ENCODE data around the gene DUSP15.
A peak's percentile ranks its signal among the peaks of the same experiment; 100 is the strongest.

The DUSP15 gene

GRCh38 chr20:31833931-31834521, 36.3 kb downstream of the DUSP15 start:
- Histone ChIP-seq H3K4me1 (ENCODE audit: insufficient read depth, low read length, poor library complexity, severe bottlenecking) (peaks cover 72% of the 10 kb centered on the region), H3K27me3 (ENCODE audit: insufficient read depth, low read length, poor library complexity, severe bottlenecking) (no peaks in the 10 kb centered on the region), H4K20me1 (ENCODE audit: insufficient read depth, low read length, poor library complexity, severe bottlenecking) (no peaks in the 10 kb centered on the region), H3K79me2 (ENCODE audit: insufficient read depth, low read length) (peaks cover 20% of the 10 kb centered on the region; the same call in 1 of the 2 replicates), H3K4me3 (ENCODE audit: low read length, poor library complexity, severe bottlenecking) (peak overlapping the region; percentile 3), H3K9ac (ENCODE audit: low read depth, low read length, poor library complexity, severe bottlenecking) (peak overlapping the region; percentile 14), H3K9me3 (ENCODE audit: insufficient read depth, low read depth, low read length) (no peaks in the 10 kb centered on the region), H3K4me2 (ENCODE audit: low read depth, low read length, poor library complexity, severe bottlenecking) (peak overlapping the region; percentile 26), H2AFZ (ENCODE audit: low read length) (no peak overlapping the region), H3K9me2 (replicated peaks; ENCODE audit: low read depth, low read length) (no peaks in the 10 kb centered on the region), H3K36me3 (ENCODE audit: insufficient read depth, low read length) (peaks cover 7% of the 10 kb centered on the region; the same call in 1 of the 2 replicates), H3F3A (ENCODE audit: low read depth) (peaks cover 7% of the 10 kb centered on the region)
- TF ChIP-seq EZH2phosphoT487 (IDR thresholded peaks at IDR 0.05; ENCODE audit: borderline replicate concordance): no peak
- TF ChIP-seq, protein P1, sequence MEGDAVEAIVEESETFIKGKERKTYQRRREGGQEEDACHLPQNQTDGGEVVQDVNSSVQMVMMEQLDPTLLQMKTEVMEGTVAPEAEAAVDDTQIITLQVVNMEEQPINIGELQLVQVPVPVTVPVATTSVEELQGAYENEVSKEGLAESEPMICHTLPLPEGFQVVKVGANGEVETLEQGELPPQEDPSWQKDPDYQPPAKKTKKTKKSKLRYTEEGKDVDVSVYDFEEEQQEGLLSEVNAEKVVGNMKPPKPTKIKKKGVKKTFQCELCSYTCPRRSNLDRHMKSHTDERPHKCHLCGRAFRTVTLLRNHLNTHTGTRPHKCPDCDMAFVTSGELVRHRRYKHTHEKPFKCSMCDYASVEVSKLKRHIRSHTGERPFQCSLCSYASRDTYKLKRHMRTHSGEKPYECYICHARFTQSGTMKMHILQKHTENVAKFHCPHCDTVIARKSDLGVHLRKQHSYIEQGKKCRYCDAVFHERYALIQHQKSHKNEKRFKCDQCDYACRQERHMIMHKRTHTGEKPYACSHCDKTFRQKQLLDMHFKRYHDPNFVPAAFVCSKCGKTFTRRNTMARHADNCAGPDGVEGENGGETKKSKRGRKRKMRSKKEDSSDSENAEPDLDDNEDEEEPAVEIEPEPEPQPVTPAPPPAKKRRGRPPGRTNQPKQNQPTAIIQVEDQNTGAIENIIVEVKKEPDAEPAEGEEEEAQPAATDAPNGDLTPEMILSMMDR (conservative IDR thresholded peaks at IDR 0.05; ENCODE audit: low read length): no peak

GRCh38 chr20:31833130-31833930, 37.0 kb downstream of the DUSP15 start:
- peaks cover 23% of the 10 kb centered on the region; the same call in 1 of the 2 replicates for H3K79me2 ChIP-seq (ENCODE audit: insufficient read depth, low read length)
- H2AFZ ChIP-seq (ENCODE audit: low read length): no peak overlapping the region
- H3F3A ChIP-seq (ENCODE audit: low read depth): peaks cover 7% of the 10 kb centered on the region
- H3K4me3 ChIP-seq (ENCODE audit: low read length, poor library complexity, severe bottlenecking): no peak overlapping the region
- no peaks in the 10 kb centered on the region for H3K9me2 ChIP-seq (replicated peaks; ENCODE audit: low read depth, low read length)
- no peaks in the 10 kb centered on the region for H3K27me3 ChIP-seq (ENCODE audit: insufficient read depth, low read length, poor library complexity, severe bottlenecking)
- TF ChIP-seq EZH2phosphoT487 (IDR thresholded peaks at IDR 0.05; ENCODE audit: borderline replicate concordance): no peak
- TF ChIP-seq, protein P1 (conservative IDR thresholded peaks at IDR 0.05; ENCODE audit: low read length): peak; percentile 91
- peak overlapping the region; percentile 26 for H3K4me2 ChIP-seq (ENCODE audit: low read depth, low read length, poor library complexity, severe bottlenecking)
- peaks cover 75% of the 10 kb centered on the region for H3K4me1 ChIP-seq (ENCODE audit: insufficient read depth, low read length, poor library complexity, severe bottlenecking)
- H3K9me3 ChIP-seq (ENCODE audit: insufficient read depth, low read depth, low read length): no peaks in the 10 kb centered on the region
- H3K9ac ChIP-seq (ENCODE audit: low read depth, low read length, poor library complexity, severe bottlenecking): peak overlapping the region; percentile 14
- peaks cover 7% of the 10 kb centered on the region; the same call in 1 of the 2 replicates for H3K36me3 ChIP-seq (ENCODE audit: insufficient read depth, low read length)
- H4K20me1 ChIP-seq (ENCODE audit: insufficient read depth, low read length, poor library complexity, severe bottlenecking): no peaks in the 10 kb centered on the region

- H3K4me2 ChIP-seq (ENCODE audit: low read depth, low read length, poor library complexity, severe bottlenecking): no peak overlapping the region
- no peak overlapping the region for H2AFZ ChIP-seq (ENCODE audit: low read length)
- TF ChIP-seq, protein P1 (conservative IDR thresholded peaks at IDR 0.05; ENCODE audit: low read length): no peak
- TF ChIP-seq EZH2phosphoT487 (IDR thresholded peaks at IDR 0.05; ENCODE audit: borderline replicate concordance): no peak
- H3K4me1 ChIP-seq (ENCODE audit: insufficient read depth, low read length, poor library complexity, severe bottlenecking): peaks cover 63% of the 10 kb centered on the region
- H3K9me2 ChIP-seq (replicated peaks; ENCODE audit: low read depth, low read length): no peaks in the 10 kb centered on the region
- no peaks in the 10 kb centered on the region for H3K27me3 ChIP-seq (ENCODE audit: insufficient read depth, low read length, poor library complexity, severe bottlenecking)
- peaks cover 31% of the 10 kb centered on the region; the same call in 1 of the 2 replicates for H3K79me2 ChIP-seq (ENCODE audit: insufficient read depth, low read length)
- peaks cover 7% of the 10 kb centered on the region for H3F3A ChIP-seq (ENCODE audit: low read depth)
- H4K20me1 ChIP-seq (ENCODE audit: insufficient read depth, low read length, poor library complexity, severe bottlenecking): no peaks in the 10 kb centered on the region
- H3K9me3 ChIP-seq (ENCODE audit: insufficient read depth, low read depth, low read length): no peaks in the 10 kb centered on the region
- H3K4me3 ChIP-seq (ENCODE audit: low read length, poor library complexity, severe bottlenecking): no peak overlapping the region
- H3K36me3 ChIP-seq (ENCODE audit: insufficient read depth, low read length): peaks cover 7% of the 10 kb centered on the region; the same call in 1 of the 2 replicates
- H3K9ac ChIP-seq (ENCODE audit: low read depth, low read length, poor library complexity, severe bottlenecking): no peak overlapping the region
Measured at GRCh38 chr20:31831771-31832306, 38.5 kb downstream of the DUSP15 start.

All from Loucy (cell line).